ENCODE results near the gene SOX6.

Gene SOX6

DNA sequence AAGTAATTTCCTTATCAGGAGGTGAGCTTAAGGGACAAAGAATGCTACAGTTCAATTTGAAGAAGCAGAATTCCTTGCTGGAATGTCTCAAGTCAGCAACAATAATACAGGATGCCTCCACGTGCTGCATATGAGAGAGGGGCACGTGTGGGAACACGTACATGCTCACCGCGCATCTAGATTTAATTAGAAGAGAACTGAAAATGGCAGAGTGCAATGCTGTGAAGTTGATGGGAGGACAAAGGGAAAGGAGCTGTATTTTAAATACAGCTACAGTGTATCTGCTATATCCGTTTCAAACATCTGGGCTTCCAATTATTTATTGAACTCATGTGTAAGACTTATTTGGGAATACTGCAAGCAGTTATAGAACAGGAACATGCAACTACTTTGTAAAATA is 328.7 kb downstream of the SOX6 start:
- H3K4me1 ChIP-seq (ENCODE audit: insufficient read depth, low read length, poor library complexity, severe bottlenecking): no peaks in the 10 kb centered on the region
- TF ChIP-seq, protein P1, sequence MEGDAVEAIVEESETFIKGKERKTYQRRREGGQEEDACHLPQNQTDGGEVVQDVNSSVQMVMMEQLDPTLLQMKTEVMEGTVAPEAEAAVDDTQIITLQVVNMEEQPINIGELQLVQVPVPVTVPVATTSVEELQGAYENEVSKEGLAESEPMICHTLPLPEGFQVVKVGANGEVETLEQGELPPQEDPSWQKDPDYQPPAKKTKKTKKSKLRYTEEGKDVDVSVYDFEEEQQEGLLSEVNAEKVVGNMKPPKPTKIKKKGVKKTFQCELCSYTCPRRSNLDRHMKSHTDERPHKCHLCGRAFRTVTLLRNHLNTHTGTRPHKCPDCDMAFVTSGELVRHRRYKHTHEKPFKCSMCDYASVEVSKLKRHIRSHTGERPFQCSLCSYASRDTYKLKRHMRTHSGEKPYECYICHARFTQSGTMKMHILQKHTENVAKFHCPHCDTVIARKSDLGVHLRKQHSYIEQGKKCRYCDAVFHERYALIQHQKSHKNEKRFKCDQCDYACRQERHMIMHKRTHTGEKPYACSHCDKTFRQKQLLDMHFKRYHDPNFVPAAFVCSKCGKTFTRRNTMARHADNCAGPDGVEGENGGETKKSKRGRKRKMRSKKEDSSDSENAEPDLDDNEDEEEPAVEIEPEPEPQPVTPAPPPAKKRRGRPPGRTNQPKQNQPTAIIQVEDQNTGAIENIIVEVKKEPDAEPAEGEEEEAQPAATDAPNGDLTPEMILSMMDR (conservative IDR thresholded peaks at IDR 0.05; ENCODE audit: low read length): no peak
- no peak overlapping the region for H3K9ac ChIP-seq (ENCODE audit: low read depth, low read length, poor library complexity, severe bottlenecking)
- no peaks in the 10 kb centered on the region for H3K79me2 ChIP-seq (ENCODE audit: insufficient read depth, low read length)
- H3K9me3 ChIP-seq (ENCODE audit: insufficient read depth, low read depth, low read length): no peaks in the 10 kb centered on the region
- no peaks in the 10 kb centered on the region for H3K9me2 ChIP-seq (replicated peaks; ENCODE audit: low read depth, low read length)
- no peak overlapping the region for H2AFZ ChIP-seq (ENCODE audit: low read length)
- no peaks in the 10 kb centered on the region for H3F3A ChIP-seq (ENCODE audit: low read depth)
- no peaks in the 10 kb centered on the region for H4K20me1 ChIP-seq (ENCODE audit: insufficient read depth, low read length, poor library complexity, severe bottlenecking)
- H3K4me2 ChIP-seq (ENCODE audit: low read depth, low read length, poor library complexity, severe bottlenecking): no peak overlapping the region
- H3K36me3 ChIP-seq (ENCODE audit: insufficient read depth, low read length): no peaks in the 10 kb centered on the region
- H3K27me3 ChIP-seq (ENCODE audit: insufficient read depth, low read length, poor library complexity, severe bottlenecking): no peaks in the 10 kb centered on the region
- no peak overlapping the region for H3K4me3 ChIP-seq (ENCODE audit: low read length, poor library complexity, severe bottlenecking)

DNA sequence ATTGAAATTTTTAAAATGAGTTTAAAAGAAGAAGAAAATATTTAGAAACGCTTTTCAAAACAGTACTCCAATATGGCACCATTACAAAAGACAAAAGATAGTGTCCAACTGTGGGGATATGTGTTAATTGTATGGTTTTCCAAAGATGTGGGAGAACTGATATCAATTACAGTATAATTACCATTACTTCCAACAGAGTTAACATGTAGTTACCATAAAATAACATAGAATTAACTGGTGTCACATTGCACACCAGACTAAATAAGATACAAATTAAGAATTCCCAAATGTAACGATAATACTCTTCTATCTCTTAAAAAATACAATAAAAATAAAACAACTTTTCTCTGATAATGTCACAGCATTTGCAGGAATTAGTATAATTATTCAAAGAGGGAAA is 329.5 kb downstream of the SOX6 start:
- Histone ChIP-seq H4K20me1 (ENCODE audit: insufficient read depth, low read length, poor library complexity, severe bottlenecking) (no peaks in the 10 kb centered on the region), H3K79me2 (ENCODE audit: insufficient read depth, low read length) (no peaks in the 10 kb centered on the region), H3K4me2 (ENCODE audit: low read depth, low read length, poor library complexity, severe bottlenecking) (no peak overlapping the region), H3K9ac (ENCODE audit: low read depth, low read length, poor library complexity, severe bottlenecking) (no peak overlapping the region), H3K36me3 (ENCODE audit: insufficient read depth, low read length) (no peaks in the 10 kb centered on the region), H3K9me2 (replicated peaks; ENCODE audit: low read depth, low read length) (no peaks in the 10 kb centered on the region), H3F3A (ENCODE audit: low read depth) (no peaks in the 10 kb centered on the region), H3K27me3 (ENCODE audit: insufficient read depth, low read length, poor library complexity, severe bottlenecking) (no peaks in the 10 kb centered on the region), H3K4me1 (ENCODE audit: insufficient read depth, low read length, poor library complexity, severe bottlenecking) (no peaks in the 10 kb centered on the region), H2AFZ (ENCODE audit: low read length) (no peak overlapping the region), H3K9me3 (ENCODE audit: insufficient read depth, low read depth, low read length) (no peaks in the 10 kb centered on the region), H3K4me3 (ENCODE audit: low read length, poor library complexity, severe bottlenecking) (no peak overlapping the region)
- TF ChIP-seq, protein P1 (conservative IDR thresholded peaks at IDR 0.05; ENCODE audit: low read length): no peak
- TF ChIP-seq EZH2phosphoT487 (IDR thresholded peaks at IDR 0.05; ENCODE audit: borderline replicate concordance): no peak

DNA sequence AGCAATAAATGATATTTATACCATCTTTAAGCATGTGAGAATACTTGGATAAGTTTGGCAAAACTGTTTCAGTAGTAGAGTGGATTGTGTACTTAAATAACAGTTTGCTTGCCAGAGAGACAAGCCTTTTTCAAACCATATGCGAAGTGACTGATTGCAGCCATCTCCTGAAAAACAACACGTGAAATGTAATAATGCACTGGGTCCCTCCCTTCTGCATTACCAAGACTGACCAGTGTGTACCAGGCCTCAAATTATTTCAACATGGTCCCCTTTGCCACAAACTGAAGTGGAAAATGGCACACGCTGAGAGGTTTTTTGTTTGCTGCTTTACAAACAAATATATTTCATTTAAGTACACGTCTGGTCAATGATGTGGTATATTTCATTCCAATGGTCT is 337.4 kb downstream of the SOX6 start:
- TF ChIP-seq EZH2phosphoT487 (IDR thresholded peaks at IDR 0.05; ENCODE audit: borderline replicate concordance): no peak
- TF ChIP-seq, protein P1 (conservative IDR thresholded peaks at IDR 0.05; ENCODE audit: low read length): no peak
- Histone ChIP-seq H4K20me1 (ENCODE audit: insufficient read depth, low read length, poor library complexity, severe bottlenecking) (no peaks in the 10 kb centered on the region), H3K36me3 (ENCODE audit: insufficient read depth, low read length) (no peaks in the 10 kb centered on the region), H3K79me2 (ENCODE audit: insufficient read depth, low read length) (no peaks in the 10 kb centered on the region), H3K27me3 (ENCODE audit: insufficient read depth, low read length, poor library complexity, severe bottlenecking) (no peaks in the 10 kb centered on the region), H3K4me1 (ENCODE audit: insufficient read depth, low read length, poor library complexity, severe bottlenecking) (no peaks in the 10 kb centered on the region), H3K4me3 (ENCODE audit: low read length, poor library complexity, severe bottlenecking) (no peak overlapping the region), H3K9ac (ENCODE audit: low read depth, low read length, poor library complexity, severe bottlenecking) (no peak overlapping the region), H3K9me2 (replicated peaks; ENCODE audit: low read depth, low read length) (no peaks in the 10 kb centered on the region), H3F3A (ENCODE audit: low read depth) (no peaks in the 10 kb centered on the region), H3K4me2 (ENCODE audit: low read depth, low read length, poor library complexity, severe bottlenecking) (no peak overlapping the region), H3K9me3 (ENCODE audit: insufficient read depth, low read depth, low read length) (no peaks in the 10 kb centered on the region), H2AFZ (ENCODE audit: low read length) (no peak overlapping the region; the same call in 1 of the 2 replicates)

All from Loucy (cell line).